K562 treated with DMSO at 1 percent for 4 hours (cell line): ENCODE data around the gene GATA5. TPM values are rescaled to one million over a fixed set of nuclear protein-coding genes. Genes with fewer than 3 reads are reported as not detected.

Experiments used
- total RNA-seq: library from RNA; unstranded; fragments of 300-600 nt; gene quantifications from 2 replicates; pipeline ENCODE4 v1.2.3, GENCODE V29; 2022; ENCODE audit not compliant: insufficient read depth

The GATA5 gene
- total RNA-seq, result 0.38 and 1.4 TPM in 2 replicates

GRCh38 chr20:62475772-62476055 is at the start of gene GATA5:
Gene GATA5 (minus strand): TSS chr20:62475995. CDS start chr20:62475521, 474 bp downstream.

GRCh38 chr20:62427172-62428001 is 48.4 kb downstream of the GATA5 start, which contains the start of gene RBBP8NL:
Gene RBBP8NL (minus strand): TSS chr20:62427539. CDS start chr20:62419647, 7,892 bp downstream.

Other genes with a start within 250 kb of the GATA5 start
- 15.9 and 16.3 TPM in 2 replicates for gene OSBPL2, start 237.5 kb downstream of the GATA5 start, total RNA-seq
- gene ADRM1, start 173.0 kb downstream of the GATA5 start, total RNA-seq, result 197 and 201 TPM in 2 replicates
- 41.5 and 53.5 TPM in 2 replicates for gene LAMA5, start 108.7 kb downstream of the GATA5 start, total RNA-seq
- 7,715 and 7,806 TPM in 2 replicates for gene RPS21, start 88.9 kb downstream of the GATA5 start, total RNA-seq
- gene CABLES2, start 68.7 kb downstream of the GATA5 start, total RNA-seq, result 7.6 and 7.7 TPM in 2 replicates
- not detected in 2 replicates for gene RBBP8NL, start 48.5 kb downstream of the GATA5 start, total RNA-seq
- gene SLCO4A1, start 166.5 kb upstream of the GATA5 start, total RNA-seq, result 3.5 and 4.3 TPM in 2 replicates
- gene NTSR1, start 232.8 kb upstream of the GATA5 start, total RNA-seq, result not detected in 2 replicates